Limb (tissue), 2 donors: Measurements from ENCODE around the gene LMX1B.

Experiments
- DNase-seq, 2 donors: peaks; one replicate each; pipeline ENCODE4 v3.0.0-alpha.2; 2016; ENCODE audit errors: extremely low spot score in 2 of 2

The LMX1B gene

DNA sequence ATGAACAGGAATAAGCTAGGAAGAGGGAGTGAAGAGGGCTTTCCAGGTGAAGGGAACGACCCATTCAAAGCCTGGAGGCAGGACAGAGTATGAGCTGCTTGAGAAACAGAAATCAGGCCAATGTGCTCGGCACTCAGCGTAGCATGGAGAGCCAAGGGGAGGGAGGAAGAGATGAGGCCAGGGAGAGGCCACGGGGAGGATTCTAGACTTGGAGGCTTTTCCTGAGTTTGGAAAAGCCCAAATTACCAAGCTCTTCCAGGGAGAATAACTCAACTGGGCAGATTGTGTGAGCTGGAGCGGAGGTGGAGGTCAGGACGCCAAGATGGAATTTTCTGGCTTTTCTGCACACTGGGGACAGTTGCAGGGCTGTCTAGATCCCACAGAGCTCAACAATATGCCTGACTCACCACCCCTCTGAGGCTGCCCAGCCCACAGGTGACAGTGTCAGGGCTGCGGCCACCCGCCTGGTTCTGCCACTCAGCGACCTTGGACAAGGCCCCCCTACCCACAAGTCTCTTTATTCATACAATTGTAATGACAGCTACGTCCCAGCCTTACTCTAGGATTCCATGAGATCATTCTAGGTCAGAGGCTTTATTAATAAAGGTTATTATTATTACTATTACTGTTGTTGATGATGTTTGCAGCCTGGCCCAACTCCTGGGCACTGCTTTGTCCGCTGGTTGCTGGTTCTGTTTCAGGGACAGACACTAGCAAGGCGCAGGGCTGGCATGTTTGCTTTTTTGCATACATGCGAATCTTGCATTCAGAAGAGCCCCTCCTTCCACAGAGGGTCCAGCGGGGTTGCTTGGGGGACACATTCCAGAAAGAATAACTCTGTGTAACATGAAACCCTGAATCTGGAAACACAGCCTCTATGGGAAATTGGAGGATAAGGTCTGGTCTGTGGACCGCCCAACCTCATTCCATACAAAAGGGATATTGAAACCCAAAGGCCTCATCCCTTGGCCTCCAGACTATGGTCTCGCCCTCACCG is 9.4 kb upstream of the LMX1B start:
- peak in 1 of 2 donors; percentile 54 for DNase-seq

DNA sequence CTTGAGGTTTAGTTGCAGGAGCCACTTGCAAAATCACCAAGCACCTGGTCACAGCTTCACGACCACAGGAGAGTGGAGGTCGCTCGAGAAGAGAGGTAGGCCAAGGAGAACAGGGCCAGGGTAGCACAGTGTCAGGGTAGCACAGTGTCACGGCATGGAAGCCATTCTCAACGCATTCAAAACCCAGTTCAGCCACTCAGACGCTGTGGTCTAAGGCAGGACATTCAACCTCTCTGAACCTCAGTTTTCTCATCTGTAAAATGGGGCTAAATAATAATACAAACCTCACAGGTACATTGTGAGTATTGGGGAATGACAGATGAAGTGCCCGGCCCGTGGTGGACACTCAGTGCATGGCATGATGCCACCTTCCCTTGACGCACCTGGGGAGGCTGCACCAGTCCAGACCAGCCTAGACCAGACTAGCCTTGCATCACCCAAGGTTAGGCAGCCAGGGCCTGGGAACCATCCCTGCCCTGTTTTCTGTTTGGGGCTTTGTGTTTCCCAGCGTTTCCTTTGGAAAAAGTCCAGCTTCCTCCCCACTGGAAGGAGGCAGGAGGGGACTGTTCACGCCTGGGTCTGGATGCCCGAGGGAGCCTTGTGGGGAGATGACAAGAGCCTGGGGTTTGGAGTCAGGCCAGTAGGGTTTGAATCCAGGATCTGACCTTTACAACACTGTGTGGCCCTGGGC is 7.8 kb upstream of the LMX1B start:
- no peak for DNase-seq

DNA sequence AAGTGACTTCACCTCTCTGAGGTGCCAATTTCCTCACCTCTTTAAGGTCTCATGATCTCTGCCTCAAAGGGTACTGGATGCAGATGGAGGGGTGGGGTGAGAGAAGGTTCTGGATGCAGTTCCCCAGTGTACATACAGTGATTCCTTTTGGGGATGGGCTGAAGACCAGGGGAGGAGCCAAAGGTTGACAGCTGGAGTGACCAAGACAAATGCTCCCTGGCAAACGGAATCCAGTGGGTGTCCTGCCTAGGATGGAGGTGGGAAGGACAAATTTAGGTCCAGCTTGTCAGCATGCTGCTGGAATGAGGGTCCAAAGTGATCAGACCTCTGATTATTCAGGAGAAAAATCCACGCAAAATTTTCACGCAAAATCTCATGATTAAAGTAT is 7.3 kb upstream of the LMX1B start:
- no peak for DNase-seq

DNA sequence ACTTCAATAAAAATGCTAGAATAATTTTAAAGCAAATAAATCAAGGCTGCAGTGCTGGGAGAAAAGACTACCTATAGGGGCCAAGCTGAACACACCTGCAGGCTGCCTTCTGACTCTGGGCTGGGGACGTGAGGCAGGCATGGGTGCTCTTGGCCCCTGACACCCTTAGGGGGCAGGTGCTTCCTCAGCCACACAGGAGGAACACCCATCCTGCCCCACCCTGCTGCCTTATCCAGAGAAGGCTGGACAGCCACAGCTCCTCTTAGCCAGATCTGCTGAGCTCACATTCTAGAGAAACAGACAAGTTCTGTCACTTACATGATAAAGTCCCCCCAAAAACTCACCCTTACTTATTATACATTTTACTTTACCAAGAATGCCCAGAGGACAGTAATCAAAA is 6.6 kb upstream of the LMX1B start:
- DNase-seq, result no peak

DNA sequence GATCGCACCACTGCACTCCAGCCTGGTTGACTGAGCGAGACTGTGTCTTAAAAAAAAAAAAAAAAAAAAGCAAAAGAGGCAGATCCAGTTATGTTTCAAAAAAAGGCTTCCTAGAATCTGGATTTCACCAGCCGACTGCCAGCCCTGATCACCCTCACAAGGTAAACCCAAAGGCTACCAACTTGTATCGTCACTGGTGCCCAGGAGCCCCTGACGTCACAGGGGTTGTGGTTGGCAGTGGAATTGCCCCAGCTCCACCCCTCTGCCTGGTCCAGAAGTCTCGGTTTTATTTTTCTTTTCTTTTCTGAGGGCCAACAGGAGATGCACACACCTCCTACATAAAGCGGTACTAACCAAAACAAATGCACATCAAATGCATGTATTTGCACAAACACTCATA is 6.0 kb upstream of the LMX1B start:
- DNase-seq, result no peak

DNA sequence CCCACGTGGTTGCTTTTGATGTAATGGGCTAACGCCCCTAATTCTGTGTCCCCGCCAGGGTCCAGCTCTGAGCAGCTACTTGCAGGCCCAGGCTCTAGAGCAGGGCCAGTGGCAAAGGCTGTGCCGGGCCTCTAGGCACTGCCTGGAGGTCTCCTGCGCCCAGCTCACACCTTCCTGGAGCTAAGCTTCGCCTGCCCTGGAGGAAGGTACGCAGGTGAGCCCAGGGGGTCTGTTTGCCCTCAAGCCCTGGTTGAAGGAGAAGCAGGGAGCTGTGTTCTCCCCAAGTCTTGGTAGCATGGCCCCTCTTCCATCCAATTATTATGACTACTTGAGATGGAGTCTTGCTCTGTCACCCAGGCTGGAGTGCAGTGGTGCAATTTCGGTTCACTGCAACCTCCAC is 5.2 kb upstream of the LMX1B start:
- DNase-seq, result no peak

DNA sequence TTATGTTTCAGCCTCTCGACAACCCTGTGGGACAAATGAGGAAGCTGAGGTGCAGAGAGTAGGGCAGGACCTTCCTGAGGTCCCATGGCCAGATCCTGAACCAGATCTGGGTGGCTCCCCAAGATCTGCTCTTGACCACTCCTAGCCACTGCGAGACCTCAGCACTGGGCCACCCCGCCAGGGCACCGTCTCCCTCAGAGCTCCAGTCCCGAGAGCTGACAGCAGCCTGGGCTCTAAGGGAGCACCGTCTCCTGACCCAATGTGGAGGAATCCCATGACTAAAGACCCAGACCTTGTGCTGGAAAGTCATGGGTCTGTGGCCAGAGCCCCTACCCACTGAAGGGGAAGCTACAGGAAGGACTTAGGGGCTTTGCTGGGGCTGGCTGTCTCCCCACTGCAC is 4.5 kb upstream of the LMX1B start:
- DNase-seq, result peak in 1 of 2 donors; percentile 36

DNA sequence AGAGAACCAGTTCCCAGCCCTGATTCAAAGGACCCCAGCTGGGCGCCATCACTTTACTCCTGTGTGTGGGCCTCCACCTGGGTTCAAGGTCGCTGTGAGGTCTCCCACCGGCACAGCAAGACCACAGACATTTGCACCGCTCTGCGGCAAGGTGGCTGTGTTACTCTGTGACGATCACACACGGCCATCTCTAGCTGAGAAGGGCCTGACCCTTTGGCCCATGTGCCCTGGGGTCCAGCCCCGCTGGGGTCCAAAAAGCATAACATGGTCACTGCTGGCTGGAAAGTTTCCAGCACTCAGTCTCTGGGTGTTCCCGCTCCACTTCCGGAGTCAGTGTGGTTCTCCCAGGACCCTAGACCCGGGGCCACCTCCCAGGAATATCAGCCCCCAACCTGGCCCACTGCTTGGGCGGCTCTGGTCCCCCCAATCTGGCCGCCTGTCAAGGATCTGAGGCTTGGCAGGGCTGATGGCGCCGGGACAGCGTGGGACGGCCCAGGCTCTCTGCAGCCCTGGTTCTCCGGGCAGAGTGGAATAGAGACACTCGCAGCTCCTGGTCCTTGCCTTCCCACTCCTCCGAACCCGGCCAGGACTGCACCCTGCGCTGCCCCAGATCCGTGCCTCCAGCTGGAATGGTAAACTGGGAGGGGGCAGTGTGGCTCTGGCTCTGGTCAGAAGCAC is 3.9 kb upstream of the LMX1B start:
- peak in 1 of 2 donors; percentile 39 for DNase-seq

DNA sequence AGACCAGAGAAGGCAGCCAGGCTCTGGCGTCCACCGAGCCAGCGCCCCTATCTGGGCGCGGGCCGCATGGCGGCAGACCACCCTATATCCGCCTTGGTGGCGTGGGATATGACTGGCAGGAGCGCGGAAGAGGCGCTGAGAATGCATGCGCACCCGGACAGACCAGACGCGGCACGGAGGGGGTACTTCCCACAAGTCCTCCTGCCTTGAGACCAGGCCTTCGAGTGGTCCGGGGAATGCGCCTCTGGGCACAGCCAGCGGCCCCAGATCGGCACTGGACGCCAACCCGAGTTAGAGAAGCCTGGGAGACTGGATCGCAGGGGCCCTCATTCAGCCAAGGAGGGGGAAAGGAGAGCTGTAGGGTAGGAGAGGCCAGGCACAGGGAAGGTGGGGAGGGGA is 2.5 kb upstream of the LMX1B start:
- no peak for DNase-seq

DNA sequence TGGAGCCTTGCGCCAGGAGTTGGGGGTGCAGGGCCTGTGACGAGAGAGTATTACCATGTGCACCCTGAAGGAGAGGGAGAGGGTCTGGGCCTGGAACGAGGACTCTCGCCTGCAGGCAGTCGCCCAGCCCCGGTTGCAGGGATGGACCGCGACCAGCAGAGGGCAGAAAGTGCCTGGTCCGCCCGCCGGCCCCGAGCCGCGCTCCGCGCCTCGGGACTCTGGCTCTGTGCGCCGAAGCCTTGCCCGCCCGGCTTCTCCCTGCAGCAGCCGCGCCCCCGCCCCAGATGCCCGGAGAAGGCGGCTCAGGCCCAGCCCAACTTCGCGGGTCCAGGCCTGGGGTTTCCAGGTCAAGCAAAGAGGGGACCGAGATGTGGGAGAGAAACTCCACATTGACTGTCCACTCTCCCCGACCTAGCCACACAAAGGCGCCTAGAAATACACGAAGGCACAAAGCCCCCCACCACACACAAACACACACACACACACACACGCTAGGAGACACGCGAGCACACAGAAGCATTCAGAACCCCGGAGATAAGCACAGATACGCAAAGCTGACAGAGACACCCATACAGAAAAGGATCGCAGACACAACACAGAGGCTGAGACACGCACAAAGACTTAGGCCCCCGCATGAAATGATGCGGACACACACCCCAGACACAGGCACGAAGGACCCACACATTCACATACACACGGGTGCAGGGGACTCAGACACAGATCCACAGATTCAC is 2.0 kb upstream of the LMX1B start:
- DNase-seq, result peak; percentile 64 to 88

DNA sequence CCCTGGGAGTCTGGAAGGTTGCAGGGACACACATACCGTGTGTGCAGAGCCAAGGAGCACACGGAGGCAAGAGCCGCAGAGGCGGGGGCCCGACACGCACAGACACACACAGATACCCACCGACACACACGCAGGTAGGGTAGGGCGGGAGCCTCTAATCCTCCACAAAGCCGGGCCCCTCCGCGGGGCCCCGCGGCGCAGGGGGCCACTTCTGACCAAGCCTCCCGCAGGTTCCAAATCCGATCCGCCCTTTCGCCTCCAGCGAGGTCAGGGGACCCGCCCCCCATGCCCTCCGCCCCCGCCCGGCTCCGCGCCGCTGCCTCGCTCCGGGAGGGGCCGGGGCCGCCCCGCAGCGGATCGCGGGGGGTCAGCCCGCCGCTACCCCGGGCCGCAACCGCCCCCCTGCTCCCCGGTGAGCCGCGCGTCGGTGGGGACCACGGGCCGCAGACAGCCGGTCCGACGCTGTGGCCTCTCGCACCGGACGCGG is 1.4 kb upstream of the LMX1B start:
- DNase-seq, result peak in 1 of 2 donors; percentile 46

DNA sequence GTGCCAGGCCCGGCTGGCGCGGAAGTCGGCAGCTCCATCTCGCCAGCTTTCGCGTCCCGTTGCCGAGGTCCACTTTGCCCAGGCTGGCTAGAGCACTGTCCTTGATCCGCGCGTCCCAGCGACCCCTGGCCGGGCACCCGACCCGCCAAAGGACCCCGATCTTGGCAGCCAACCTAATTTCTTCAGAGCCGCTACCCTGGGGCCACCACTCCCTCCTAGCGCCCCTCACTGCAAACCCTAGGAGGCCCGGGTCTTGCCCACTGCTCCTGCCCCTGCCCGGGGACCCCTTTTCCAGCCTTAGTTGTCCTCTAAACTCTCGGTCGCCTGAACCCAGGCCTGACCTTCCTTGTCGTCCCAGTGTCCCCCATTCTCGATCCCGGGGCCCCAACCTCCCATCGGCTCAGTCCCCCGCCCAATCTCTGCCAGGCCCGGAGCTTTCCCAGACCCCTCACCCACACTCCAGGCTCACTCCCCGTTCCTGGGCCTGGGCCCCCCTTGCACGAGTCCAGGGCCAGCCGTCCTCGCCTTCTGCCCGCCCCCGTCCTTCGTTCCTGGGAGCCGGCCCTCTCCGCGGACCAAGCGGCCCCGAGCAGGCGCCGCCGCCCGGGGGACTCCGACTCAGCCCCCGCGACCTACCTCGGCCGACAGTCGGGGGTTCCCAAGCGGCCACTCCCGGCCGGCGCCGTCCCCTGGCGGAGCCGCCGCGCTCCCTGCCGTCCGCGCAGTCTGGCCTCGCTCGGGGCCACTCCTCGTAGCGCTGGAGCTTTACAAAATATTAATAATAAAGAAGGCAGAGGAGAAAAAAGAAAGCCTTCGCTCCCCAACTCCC is 701 bp upstream of the LMX1B start:
- peak in 1 of 2 donors; percentile 48 for DNase-seq

DNA sequence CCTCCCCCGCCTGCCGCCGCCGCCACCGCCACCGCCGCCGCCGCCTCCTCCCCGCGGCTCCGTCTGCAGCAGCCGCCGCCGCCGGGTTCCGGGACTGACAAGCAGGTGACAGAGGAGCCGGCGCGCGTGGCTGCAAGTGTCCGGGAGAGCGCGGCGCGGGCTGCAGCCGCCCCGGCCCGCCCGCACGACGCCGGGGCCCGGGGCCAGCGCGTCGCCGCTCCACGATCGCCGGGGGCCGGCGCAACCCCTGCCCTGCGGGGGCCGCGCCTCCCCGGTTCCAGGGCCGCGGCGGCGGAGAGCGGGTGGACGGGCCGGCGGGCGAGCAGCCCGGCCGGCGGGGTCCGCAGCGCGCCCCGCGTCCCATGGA is 343 bp downstream of the LMX1B start:
- DNase-seq, result no peak

DNA sequence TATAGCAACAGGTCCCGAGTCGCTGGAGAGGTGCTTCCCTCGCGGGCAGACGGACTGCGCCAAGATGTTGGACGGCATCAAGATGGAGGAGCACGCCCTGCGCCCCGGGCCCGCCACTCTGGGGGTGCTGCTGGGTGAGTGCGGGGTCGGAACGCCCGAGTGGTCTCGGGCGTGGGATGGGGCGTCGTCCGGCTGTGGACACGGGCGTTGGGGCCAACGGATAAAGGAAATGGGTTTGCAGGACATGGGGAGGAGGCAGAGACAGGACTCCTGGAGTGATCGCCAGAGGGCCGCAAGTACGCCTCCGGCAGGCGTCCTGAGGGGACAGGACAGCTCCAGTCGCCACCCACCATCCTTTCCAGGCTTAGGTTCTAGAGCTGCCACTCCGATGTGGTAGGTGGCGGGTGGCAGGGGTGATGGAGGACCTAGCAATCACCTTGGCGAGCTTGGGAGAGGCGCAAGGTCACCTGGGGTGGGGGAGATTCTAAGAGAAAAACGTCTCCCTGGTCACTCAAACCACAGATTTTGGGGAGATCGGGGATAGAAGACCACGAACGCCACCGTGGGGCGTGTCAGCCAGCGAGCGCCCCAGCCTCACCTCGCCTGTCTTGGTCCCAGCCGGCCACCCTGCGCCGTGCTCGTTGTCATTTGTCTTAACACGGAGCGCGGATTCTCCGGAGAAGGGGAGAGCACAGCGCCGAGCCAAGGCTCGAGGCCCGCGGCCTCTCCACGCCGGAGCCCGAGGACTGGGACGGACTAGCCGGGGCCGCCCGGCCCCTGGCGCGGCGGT is 922 bp downstream of the LMX1B start:
- DNase-seq, result peak in 1 of 2 donors; percentile 56

DNA sequence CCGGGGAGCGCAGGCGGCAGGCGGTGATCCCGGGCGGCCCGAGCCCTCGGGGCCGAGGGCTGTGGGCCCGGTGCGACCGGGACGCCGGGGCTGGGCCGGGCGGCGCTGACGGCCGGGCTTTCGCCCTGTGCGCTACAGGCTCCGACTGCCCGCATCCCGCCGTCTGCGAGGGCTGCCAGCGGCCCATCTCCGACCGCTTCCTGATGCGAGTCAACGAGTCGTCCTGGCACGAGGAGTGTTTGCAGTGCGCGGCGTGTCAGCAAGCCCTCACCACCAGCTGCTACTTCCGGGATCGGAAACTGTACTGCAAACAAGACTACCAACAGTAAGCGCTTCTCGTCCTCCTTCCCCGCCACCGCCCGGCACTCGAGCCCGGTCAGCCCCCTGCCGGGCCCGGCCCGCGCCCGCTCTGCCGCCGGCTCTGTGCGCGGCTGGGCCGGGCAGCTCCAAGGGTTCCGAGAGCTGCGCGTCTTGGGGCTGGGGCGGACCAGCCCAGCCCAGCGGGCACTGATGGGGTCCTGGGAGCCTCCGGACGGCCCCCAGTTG is 1.6 kb downstream of the LMX1B start:
- DNase-seq, result peak in 1 of 2 donors; percentile 68

DNA sequence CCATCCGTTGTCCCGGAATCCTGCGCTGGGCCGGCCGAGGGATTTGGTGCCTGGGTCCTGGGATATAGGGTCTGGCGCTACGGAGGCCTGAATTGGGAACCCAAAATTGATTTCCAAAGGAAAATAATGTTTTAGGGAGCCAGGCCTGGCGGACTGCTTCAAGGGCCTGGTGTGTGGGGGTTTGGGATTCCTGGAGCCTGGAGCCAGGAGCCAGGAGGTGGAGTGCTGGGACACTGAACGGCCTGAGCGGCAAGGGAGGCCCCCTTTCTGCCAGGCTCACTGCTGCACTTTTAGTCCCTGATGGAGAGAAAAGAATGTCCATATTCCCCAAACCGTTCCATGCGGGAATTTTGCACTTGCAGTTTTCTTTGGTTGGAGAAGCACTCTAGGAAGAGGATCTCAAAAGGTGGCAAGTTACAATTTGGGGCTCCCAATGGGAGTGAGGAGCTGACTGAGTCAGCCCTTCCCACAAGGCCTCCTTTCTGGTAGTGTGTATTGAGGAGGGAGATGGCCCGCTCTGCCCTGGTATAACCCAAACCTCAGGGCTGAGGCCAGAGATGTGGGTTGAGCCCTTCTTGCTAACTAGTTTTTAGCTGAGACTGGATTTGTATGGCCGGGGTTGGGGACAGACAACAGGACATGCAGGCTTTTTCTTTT is 2.2 kb downstream of the LMX1B start:
- peak in 1 of 2 donors; percentile 41 for DNase-seq

DNA sequence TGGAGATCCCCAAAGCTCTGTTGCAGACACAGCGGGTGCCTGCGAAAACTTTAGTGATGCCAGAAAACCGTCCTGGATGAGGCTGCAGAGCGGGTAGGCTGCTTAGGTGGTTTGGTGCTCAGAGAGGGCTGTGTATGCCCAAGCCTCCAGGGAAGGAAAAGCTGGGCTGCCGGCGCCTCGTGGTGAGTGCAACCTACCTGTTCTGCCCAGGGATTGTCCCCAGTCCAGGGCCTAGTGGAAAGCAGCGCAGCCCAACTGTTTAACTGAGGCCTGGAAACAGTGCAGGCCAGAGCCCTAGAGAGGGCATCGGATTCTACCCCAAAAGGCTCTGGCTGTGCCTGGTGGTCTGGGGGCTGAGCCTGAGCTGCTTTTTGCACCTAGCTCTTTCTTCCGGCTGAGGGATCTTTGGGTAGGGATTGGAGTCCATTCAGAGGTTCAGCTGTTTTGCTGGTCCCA is 2.8 kb downstream of the LMX1B start:
- DNase-seq, result peak in 1 of 2 donors; percentile 36

DNA sequence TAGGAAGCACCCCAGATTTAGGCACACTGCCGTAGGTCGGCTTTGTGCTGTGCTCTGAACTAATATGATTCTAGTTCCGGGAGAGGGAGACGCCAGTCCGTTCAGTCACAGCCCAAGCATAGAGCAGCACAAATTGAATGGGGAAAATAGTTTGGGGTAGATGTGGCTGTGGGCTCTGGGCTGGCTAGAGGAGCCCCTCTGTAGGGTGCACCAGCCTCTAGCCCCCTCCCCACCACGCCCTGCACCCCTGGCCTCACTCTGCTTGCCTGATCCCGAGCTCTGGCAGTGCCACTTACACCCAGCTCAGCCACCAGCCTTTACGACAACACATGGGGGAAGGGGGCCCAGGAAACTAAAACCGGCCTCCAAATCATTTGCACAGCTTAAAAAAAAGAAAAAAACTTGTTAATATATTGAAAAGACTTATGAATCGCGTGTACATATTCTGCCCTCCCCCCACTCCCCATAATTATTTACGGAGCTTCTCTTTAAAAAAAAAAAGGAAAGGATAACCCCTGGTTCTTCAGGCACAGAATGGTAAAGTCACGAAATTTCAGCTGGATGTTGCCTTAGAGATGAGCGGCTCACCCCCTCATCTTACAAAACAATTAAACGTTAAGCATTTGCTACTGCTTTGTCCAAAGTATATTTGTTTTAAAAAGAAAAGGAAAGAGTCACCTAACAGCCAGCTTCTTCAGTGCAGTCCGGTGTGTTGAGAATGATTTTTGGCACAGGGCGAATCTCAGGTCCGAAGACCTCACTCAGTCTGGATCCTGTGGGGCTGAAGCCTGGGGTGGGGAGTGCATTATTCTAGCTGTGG is 3.5 kb downstream of the LMX1B start:
- peak in 1 of 2 donors; percentile 27 for DNase-seq
